ENCODE data around the gene GLDC.

DNA sequence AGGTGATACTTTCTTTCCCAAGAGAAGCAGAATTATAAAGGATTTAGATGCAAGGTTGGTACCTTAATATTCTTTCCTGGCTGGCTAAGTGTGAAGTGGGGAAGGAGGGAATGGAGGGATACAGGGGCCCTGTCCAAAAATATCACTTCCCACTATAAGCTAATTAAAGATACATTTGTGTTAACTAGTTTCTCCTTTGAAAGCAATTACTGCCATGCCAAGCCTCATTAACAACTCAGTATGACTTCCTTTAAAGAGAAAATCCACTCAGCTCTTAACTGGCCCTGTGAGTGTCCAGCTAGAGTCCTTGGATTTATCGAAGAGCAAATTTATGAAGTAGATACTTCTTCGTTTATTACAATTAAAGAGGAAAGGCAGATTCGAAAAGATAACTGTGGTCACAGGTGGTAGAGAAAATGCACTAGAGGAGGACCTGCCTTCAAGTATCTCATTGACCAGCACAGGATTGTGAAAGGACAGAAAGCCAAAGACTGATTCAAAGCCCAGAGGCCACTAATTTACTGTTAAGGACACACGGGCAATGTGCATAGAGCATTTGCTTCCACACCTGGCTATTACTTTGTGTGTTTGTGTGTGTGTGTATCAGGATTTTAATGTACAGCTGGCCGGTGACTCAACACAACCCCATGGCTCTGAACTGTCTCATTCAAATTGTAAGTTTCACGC is 11.2 kb upstream of the GLDC start:
- TF ChIP-seq POLR2AphosphoS5 (IDR thresholded peaks at IDR 0.05; ENCODE audit: borderline replicate concordance, low read depth, low read length) (no peak), EZH2 (IDR thresholded peaks at IDR 0.05) (no peak)
